ENCODE results near the gene DSCAML1.

The DSCAML1 gene

DNA sequence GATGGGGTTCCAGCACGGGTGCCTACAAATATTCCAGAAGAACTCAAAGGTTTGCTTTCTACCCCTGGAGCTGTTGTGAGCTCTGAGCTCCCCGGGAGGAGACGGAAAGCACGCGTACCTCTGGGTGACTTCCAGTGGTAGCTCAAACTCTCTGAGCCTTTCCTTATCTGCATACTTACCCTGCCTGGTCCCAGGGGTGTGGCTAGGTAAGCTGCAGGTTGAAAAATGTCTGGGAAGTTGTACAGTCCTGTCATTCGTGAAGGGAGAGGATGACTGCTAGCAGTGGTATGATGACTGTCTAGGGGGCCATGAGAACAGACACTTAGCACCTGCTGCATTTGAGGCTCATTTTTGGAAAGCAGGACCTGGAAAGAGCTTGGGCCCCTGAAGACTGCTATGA, 111.5 kb downstream of the DSCAML1 start:
- DNase-seq = no peak

DNA sequence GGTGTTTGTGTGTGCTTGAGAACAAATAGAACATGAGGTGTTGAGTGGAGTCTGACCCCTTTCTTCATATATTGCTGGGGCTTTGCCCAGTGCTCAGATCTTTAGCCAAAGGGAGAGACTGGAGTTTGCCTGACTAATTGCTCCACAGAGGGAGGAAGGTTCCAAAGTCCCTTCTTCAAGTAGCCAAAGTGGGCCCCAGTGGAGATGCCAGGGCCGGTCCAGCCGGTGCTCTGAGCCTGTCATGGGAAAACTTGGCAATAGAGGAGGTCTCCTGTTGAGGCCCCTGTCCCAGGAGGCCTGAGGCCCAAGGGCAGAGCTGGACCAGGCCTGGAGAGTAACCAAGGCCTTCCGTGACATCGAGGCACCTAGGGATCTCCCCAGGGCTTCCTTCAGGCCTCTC, 112.3 kb downstream of the DSCAML1 start:
- no peak for DNase-seq

DNA sequence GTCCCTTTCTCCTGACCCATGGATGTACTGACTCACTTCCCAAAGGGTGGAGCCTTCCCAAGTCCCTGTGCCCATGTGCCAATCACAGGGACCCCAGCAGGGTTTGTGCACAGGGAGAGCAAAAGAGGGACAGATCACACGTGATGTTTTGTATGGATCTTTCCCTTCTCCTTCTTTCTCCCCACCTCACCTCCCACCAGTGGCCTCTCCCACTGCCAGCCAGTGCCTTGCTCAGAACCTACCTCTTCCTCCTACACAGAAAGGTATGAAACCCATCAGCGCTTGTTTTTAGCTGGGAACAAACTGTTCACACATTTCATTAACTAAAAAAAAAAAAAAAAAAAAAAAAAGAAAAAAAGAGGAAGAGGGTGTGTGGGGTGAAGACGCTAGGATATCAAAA, 112.9 kb downstream of the DSCAML1 start:
- DNase-seq = no peak

DNA sequence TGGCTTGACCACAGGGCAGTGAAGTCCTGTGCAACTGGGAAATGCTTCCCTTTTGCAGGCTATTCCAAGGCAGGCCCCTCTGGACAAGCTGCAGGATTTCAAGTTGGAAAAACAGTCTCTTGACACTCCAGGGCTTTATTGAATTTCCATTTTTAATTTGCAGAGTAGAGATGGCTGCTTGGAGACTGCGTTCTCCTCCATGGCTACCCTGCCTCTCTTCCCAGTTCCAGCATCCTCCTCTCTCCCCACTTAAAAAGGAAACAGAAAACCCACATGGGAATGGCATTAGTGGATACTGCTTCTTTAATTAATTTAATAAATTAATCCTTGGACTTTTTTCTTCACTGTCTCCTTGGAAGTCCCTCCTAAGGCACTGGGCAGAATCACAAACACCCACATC, 115.6 kb downstream of the DSCAML1 start:
- no peak for DNase-seq

DNA sequence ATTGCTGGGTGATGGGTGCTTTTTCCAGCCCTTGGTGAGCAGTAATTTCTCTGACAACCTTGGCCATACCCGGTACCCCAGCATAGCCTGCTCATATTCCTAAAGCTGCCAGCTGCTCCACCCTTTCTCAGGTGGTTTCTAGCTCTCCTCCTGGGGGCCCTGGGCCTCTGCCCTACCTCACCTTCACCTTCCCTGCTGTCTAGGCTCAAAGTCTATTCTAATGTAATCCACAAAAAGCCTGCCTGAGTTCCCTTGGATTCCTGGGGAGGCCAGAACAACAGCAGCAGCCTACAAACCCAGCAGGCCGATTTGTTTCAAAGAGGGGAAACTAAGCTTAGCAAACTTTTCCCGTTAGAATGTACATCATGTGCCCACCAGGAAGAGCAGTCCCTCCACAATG, 117.6 kb downstream of the DSCAML1 start:
- DNase-seq = no peak

DNA sequence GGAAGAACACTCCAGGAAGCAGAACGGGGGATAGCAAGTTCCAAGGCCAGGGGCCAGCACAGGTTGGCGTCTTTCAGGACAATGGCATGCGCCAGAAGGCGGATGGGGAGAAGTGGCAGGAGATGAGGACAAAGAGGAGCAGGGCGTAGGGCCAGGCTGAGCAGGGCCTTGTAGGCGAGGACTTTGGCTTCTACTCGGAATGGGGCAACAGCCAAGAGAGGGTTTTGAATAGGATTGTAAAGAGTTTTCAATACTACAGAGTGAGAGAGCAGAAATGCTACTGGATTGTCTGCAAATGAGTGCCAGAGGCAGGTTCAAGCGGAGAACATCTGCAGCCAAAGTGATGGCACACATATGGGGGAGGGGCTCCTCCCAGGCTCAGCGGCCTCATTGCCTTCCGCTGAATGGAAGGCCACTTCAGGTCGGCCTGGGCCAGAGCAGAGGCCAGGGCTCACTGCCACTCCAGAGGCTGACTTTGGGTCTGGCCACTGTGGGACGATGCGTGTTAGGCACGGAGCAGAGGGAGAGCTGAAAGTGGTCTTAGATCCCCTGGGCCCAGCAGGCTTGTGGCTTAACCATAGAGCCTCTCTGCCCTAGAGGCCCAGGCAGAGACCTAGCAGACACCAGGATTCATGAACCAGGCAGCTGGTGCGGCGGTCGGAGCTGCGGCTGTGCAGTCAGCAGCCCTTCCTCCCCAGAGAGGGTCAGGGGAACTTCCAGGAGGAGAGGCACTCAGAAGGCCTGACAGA, 118.2 kb downstream of the DSCAML1 start:
- DNase-seq = no peak

DNA sequence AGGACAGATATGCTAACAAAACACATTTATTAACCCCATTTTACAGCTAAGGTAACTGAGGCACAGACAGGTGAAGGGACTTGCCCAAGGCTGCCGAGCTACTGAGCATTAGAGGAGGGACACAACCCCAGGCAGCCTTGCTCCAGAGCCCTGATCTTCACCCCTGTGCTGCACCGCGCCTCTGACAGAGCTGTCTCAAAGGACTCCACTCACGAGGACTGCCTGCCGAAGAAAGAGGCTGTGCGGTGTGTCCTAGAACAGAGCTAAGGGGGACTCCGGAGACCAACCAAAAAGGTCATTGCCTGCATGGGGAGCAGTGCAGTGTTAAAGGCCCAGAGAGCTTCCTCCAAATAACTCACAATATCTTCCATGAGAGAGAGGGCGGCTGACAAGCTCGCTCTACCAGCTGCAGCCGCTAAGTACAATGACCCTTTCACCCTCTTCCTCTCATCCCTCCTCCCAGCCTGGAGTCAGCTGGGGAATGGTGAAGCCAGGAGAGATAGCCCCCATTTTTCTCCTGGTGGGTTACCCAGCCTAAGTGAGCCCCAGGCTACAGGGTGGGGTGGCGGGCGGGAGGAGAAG, 119.2 kb downstream of the DSCAML1 start:
- no peak for DNase-seq

DNA sequence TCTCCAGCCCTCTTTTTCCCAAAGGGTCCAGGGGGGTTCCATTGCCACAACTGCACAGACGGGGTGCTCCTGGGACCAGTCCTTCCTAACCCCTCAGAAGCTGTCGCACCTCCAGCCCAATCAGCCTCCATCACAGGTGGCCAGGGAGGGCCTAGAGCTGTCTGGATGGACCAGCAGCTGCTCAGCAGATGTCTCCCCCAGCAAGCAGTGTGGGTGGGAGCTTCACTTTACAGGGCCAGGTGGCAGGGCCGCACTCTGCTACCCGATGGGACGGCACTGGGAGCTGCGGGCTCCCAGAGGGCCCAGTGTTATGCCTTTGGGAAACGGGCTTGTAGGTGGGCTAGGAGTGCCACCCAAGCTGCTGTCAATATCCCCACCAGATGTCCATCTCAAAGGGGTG, 120.5 kb downstream of the DSCAML1 start:
- DNase-seq = peak in 1 of 2 experiments; percentile 5

DNA sequence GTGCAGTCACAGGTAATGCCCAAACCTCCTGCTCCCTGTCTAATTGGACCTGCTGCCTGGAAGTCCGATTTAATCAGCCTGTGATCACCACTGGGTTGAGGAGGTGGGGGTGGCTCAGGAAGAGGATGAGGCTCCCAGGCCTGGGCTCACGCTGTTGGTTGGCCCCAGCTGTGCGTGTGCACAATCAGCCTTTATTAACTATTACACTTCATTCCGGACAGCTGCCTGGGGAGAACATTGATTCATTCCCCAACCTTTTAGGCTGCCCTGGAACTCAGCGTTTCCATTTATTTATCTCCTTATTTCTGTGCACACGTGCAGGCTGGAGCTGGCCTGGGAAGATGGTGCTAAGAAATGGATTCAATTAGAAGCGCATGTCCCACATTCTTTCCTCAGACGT, 123.4 kb downstream of the DSCAML1 start:
- DNase-seq = no peak

DNA sequence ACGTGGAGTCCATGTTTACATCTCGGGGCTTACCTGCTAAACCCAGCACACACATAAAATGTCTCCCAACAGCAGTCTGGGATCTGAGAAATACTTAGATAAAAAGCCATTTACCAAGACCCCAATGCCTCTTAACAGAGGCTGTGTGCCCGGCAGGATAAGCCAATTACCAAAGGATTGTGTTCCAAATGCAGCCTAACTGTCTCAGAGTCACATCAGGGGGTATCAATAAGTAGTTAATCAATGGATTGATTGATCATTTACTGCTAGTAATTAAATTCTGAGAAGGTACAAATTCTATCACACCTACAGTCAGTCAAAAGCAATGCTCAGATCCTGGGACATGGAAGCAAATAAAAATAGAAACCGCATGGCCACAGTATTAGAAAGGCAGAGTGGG, 125.6 kb downstream of the DSCAML1 start:
- DNase-seq = no peak

DNA sequence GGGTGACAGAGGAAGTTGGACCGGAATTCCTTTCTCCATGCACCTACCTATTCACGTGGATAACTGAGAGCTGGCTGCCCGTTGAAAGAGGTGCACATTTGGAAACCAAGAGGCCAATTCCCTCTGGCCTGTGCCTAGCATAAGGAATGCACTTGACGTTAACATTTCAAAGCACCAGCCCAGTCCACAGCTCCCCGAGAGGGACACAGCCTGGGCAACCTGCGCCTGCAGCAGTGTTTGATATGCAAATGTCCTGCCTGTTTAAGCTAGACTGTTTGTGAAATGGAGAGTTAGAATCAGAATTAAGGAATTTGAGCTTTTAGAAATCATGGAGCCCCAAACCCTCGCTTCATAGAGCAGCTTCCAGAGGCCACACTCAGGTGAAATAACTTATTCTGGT, 126.1 kb downstream of the DSCAML1 start:
- no peak for DNase-seq

DNA sequence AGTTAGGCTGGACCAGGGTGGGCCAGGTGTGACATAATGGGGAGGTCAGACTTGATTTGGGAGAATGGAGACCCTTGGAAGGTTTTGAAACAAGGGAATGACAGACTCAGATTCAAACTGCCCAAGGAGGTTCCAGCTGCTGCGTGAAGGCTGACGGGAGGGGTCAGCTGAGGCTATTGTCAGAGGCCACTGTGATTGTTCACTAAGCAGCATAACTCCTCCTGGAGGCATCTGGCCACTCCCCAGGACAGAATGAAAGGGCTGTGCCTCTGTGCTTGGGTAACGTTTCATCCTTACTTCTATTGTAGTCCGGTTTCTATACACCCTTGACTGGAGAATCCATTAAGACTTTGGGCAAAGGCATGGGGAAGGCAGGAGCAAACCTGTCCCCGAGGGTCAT, 126.6 kb downstream of the DSCAML1 start:
- DNase-seq = no peak

DNA sequence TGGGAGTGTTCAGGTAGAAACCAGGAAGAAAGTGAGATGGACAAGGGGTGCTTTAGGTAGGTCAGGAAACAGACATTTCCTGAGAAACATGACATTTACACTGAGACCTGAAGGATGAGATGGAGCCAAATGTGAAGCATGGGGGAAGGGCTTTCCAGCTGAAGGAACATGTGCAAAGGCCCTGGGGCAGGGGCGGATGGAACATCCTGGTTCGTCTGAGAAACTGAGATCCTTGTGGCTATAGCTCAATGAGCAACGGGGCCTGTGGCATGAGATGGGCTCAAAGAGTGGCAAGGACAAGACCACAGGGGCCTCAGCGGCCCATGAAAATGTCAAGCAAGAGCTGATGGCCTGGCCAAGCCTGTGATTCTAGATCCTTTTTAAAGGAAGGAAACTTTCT, 127.4 kb downstream of the DSCAML1 start:
- no peak for DNase-seq

DNA sequence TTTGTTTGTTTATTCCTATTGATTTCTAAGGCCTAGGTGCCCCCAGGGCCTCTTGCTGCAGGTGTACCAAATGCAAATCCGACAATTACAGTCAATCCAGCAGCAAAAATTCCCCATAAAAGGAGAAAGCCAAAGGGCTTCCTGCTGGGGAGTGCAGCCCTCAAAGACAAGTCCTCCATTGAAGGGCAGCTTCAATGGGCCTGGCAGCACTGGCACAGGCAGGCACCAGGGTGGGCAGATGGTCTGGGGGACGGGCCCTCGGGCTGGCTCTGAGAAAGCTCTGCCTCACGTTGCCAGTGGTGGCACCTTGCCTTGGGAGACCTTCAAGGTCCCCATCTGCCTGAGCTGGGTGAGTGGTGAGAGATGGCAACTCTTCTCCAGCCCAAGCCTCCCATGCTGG, 128.0 kb downstream of the DSCAML1 start:
- DNase-seq = no peak

DNA sequence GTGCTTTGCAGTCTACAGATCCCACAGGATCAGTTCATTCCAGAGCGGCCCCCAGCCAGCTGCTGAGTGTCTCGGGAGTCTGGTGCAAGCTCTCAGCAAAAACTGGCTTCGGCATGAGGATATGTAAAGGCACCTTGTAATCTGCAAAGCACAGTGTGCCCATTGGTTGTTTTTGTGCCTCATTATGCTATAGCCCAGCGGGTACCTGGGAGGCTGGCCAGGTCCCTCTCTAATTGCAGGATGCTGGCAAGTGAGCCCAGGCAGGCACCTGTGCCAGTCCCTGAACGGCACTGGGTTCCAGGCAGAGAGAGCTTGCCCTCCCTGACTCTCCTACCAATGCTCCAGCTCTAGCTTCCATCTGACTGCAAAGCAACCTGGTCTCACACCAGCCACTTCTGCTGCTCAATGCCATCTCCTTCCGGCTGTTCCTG, 128.7 kb downstream of the DSCAML1 start:
- no peak for DNase-seq

DNA sequence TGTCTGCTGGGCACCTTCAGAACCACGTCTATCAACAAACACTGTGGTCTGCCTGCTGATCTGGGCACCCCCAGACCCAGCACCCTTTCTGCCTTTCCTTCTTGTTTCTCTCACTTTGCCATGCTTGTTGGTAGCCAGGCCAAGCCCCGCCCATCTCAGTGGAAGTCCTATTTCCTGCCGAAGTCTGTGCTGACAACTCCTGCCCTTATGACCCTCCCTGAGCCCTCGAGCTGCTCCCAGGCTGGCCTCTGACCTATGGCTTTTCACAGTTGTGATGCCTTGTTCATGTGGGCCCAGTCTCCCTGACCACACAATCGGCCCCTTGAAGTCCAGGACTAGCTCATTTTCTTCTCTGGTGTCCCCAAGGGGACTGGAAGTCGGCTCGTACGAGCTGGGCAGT, 132.1 kb downstream of the DSCAML1 start:
- DNase-seq = no peak

DNA sequence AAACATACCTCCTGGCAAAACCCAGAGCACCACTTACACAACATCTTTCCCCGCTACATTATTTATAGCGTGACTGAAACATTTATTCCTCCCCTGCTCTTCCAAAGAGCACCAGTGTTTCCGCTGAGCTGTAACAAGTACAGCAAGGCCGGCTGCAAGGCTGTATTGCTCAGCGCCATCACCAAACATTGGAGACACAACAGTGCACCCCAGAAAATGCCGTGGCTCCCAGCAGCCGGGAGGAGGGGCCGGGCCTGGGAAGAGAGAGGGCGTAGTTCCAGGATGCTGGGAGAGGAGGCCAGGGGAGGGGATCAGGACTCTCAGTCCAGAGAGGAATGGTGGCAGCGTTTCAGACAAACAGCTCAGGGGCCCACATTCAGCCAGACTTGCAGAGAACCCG, 133.2 kb downstream of the DSCAML1 start:
- DNase-seq = peak in 1 of 2 experiments; percentile 25

DNA sequence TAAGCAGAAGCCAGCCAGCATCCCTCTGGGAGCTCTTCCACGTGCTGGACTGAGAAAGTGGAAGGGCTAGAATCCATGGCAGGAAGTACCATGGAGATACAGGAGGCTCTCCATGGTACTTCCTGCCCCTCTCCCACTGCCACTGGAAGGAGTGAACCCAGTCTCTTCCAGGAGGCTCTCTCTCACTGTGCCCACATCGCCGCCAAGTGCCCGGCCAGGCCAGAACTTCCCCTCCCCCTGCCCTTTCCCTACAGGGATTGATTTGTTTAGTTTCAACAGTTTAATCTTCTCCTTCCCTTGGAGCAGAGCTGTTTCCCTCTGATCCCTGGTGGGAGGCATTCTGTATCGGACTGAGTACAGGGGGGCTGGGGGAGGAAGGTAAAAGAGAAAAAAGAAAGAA, 133.6 kb downstream of the DSCAML1 start:
- DNase-seq = no peak

DNA sequence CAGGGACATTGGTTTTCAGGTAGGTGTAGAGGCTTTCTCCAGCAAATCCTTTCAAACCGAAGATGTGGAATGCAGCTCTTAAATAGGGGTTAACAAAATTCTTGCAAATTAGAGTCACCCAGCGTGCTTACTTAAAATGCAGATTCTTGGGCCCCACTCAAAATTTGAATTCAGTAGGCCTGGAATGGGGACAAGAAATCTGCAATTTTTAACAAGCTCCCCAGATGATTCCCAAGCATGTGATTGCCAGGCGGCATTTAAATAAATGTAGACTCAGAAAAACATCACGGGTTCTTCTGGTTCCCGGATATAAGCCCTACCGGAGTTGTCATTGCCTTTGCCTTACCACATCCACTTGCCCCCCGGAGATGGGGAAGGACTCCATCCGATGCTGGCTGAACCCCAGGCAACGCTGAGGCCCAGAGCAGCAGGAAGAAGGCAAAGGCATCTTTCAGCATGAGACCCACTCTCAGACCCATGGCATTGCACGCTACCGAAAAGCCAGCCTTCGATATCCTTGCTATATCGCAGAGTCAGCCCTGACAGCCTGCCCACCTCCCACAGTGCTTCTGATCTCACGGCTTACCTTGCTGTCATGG, 134.2 kb downstream of the DSCAML1 start:
- DNase-seq = no peak

DNA sequence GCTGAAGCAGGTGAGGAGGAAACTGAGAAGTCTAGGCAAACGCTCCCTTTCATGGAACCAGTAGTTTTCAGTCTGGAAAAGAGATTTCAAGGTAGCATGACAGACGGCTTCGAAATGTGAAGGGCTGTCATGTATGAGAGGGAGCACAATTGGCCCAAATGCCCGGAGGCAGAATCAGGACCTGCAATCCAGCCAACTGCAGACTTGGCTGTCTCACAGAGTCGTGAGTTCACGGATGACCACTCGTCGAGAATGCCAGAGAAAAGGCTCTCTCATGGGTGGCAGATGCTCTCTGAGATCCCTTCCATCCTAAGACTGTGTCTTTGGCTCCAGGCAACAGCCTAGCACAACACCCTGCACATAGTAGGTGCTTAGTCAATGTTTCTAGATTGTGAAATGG, 134.8 kb downstream of the DSCAML1 start:
- no peak for DNase-seq

DNA sequence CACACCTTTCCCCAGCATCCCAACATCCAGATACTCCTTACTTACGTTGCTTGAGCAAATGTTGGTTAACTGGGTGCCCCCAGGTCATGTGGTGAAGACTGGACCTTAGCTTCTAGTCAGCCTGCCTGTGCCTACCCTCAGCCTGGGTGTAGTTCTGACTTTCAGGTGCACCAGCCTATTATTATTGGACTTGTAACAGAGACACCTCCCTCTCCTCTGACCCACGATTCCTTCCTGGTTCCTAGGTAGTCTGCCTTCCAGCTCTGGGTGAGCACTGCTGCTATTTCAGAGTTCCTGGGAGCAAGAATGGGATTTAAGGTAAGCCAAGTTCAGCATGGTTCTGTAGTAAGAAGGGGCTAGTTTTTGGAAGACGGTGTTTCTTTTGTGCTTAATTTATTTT, 138.2 kb downstream of the DSCAML1 start:
- DNase-seq = no peak

DNA sequence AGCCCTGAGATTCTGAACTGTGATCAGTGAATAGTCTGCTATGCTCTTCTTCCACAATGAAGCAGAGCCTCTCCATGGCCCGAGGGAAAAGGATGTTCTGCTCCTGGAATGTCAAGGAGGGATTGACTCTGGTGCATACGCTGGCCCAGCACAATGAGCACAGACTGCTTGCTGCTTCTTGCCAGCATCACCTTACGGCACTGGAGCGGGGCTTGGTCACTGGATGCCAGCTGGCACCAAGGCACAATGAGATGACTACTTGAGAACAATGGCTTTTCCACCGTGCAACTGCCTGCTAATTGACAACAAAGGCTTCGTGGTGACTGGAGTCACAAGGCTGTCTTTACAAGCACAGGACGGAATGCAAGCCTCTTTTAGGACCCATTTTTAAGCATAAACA, 139.2 kb downstream of the DSCAML1 start:
- no peak for DNase-seq

DNA sequence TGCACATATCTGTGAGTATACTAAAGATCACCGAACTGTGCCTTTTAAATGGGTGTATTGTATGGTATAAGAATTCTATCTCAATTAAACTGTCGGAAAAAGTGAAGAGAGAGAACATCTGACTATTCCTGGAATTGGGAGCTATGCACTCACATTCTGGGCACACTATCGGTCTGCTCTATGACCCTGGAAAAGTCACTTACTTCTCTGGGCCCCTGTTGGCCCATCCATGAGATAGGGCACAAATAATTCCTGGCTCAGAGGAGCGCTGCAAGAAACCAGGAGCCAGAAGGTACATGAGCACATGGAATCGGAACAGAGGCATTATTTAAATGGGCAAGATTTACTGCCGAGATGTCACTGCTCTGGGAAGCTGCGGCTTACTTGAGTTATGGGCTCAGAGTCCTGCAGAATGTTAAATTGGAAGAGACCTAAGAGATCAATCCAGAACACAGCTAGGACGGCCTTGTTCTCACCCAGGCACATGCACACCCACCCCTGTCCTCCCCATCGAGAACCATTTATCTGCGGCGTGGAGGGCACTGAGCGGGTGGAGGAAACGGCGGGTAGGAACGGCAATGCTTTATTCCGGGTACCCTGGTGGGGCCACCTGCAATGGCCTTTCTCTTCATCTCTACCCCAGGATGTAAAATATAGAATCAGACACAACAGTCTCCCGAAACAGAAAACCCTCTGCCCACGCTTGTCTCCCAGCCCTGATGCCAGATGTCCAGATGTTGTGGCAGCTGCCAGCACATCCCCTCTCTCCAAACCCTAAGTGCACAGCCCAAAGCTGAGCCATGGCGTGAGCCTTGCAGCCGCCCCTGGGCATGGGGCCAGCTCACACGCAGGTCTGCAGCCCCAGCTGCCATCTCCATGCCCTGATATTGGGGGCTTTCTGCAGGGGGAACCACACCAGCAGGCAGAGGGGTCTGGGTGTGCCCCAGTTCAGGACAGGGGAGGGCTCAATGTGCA, 142.4 kb downstream of the DSCAML1 start:
- peak in 1 of 2 experiments; percentile 47 for DNase-seq
